HepG2 (cell line): ENCODE results near the gene LGALS4. TPM values are rescaled to one million over a fixed set of nuclear protein-coding genes. Genes with fewer than 3 reads are reported as not detected.
A peak's percentile ranks its signal among the peaks of the same experiment; 100 is the strongest.

ENCODE experiments used
- ASH2L ChIP-seq: fragments of 300-600, 200-600 bp; sonication (generic); IDR thresholded peaks from 2 replicates; pipeline ENCODE4 v1.7.0; 2017; ENCODE audit warnings: low read depth, mild to moderate bottlenecking, moderate library complexity, mixed read lengths, low read length; ENCODE audit not compliant: insufficient read length
- CBFB ChIP-seq: sonication (generic); formaldehyde crosslinking; IDR thresholded peaks from 2 replicates; pipeline ENCODE4 v1.4.0; 2020; ENCODE audit warnings: missing genetic modification reagents
- GABPB1 ChIP-seq: IDR thresholded peaks from 2 replicates; pipeline ENCODE4 v1.6.1; 2016; ENCODE audit warnings: mild to moderate bottlenecking, missing genetic modification reagents, moderate library complexity, missing compliant biosample characterization
- HDAC1 ChIP-seq: sonication (generic); formaldehyde crosslinking; IDR thresholded peaks from 2 replicates; pipeline ENCODE4 v1.5.1; 2020; ENCODE audit warnings: mild to moderate bottlenecking, missing genetic modification reagents
- MYNN ChIP-seq: sonication (generic); formaldehyde crosslinking; IDR thresholded peaks from 2 replicates; pipeline ENCODE4 v1.4.0; 2020; ENCODE audit warnings: mild to moderate bottlenecking, low read depth, missing genetic modification reagents
- NFATC3 ChIP-seq: sonication (generic); formaldehyde crosslinking; IDR thresholded peaks from 2 replicates; pipeline ENCODE4 v1.5.1; 2020; ENCODE audit warnings: mild to moderate bottlenecking, missing genetic modification reagents
- POLR2AphosphoS5 ChIP-seq: IDR thresholded peaks from 2 replicates; pipeline ENCODE4 v1.6.1; 2012; ENCODE audit warnings: low read depth, low read length
- ZFAT ChIP-seq: sonication (generic); formaldehyde crosslinking; conservative IDR thresholded peaks from 2 replicates; pipeline ENCODE4 v1.8.1; 2023; ENCODE audit warnings: missing genetic modification reagents, inconsistent platforms
- ZNF670 ChIP-seq: sonication (generic); formaldehyde crosslinking; IDR thresholded peaks from 2 replicates; pipeline ENCODE4 v1.8.0; 2022; ENCODE audit warnings: mild to moderate bottlenecking, missing genetic modification reagents, borderline replicate concordance
- ZNF724P ChIP-seq: sonication (generic); formaldehyde crosslinking; IDR thresholded peaks from 2 replicates; pipeline ENCODE4 v1.8.0; 2022; ENCODE audit warnings: missing genetic modification reagents, borderline replicate concordance
- polyA plus RNA-seq, 8 experiments: library from polyadenylated mRNA; depleted of rRNA in 3 of 8; stranded (reverse) in 7 of 8; unstranded in 1 of 8; fragments of >200 nt; fragmentation: Illumina TruSeq in 4 of 8; extraction: Trizol in 4 of 8; gene quantifications; 2 replicates each; pipeline versions ENCODE4 v1.2.1 to v1.2.3, GENCODE V29; 2011 to 2016; ENCODE audit warnings: low read depth in 4 of 8, missing spikeins in 1 of 8, mixed read lengths in 1 of 8; ENCODE audit not compliant: insufficient read depth in 1 of 8
- total RNA-seq, 5 experiments: library from RNA; depleted of rRNA; stranded (reverse); fragments of >200 nt; fragmentation: Illumina TruSeq; extraction: Trizol; gene quantifications; 2 replicates each; pipeline ENCODE4 v1.2.3, GENCODE V29; 2016; ENCODE audit warnings: low read depth in 1 of 5
- TF ChIP-seq, protein P1 (sequence below): sonication (generic); formaldehyde crosslinking; IDR thresholded peaks from 2 replicates; pipeline ENCODE4 v1.5.0; 2020; ENCODE audit warnings: missing genetic modification reagents
- TF ChIP-seq, protein P2 (sequence below): fragments of 450-650 bp; IDR thresholded peaks from 2 replicates; pipeline ENCODE4 v1.6.1; 2017; ENCODE audit warnings: mild to moderate bottlenecking
- TF ChIP-seq, protein P3 (sequence below): sonication (generic); formaldehyde crosslinking; IDR thresholded peaks from 2 replicates; pipeline ENCODE4 v1.4.0; 2020; ENCODE audit warnings: mild to moderate bottlenecking, missing genetic modification reagents
- TF ChIP-seq, protein P4 (sequence below): sonication (generic); formaldehyde crosslinking; IDR thresholded peaks from 2 replicates; pipeline ENCODE4 v1.4.0; 2020; ENCODE audit warnings: mild to moderate bottlenecking, missing genetic modification reagents
- TF ChIP-seq, protein P5 (sequence below): sonication (generic); formaldehyde crosslinking; IDR thresholded peaks from 2 replicates; pipeline ENCODE4 v1.5.1; 2020; ENCODE audit warnings: mild to moderate bottlenecking, missing genetic modification reagents, moderate library complexity

Gene LGALS4
- total and polyA plus RNA-seq, 2 of the 13 experiments (the other 11 are each of a cell fraction or from before 2014, with no cell fraction given), result 0.24 to 0.71 TPM

DNA sequence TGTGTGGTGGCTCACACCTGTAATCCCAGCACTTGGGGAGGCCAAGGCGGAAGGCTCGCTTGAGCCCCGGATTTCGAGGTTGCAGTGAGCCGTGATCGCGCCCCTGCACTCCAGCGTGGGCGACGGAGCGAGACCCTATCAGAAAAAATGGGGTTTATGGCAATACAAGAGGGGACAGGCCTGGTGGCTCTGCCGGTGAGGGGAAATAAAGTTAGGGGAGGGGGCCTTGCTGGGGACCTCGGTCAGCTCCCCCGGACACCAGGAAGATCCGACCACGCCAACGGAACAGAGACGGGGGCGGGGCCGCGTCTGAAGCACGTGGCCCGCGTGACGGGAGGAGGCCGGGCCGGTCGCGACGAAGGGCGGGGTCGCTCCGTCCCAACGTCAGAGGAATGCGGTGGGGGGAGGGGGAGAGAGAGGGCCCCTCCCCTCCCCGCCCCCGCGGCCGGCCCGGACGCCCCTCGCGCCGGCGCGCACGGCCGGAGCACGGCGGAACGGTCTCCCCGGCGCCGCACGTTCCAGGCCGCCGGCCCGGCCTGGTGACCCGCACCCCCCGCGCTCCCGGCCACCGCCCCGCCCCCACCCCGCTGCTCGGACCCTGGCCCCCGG, 39.0 kb upstream of the LGALS4 start (continued):
- TF ChIP-seq, protein P1, sequence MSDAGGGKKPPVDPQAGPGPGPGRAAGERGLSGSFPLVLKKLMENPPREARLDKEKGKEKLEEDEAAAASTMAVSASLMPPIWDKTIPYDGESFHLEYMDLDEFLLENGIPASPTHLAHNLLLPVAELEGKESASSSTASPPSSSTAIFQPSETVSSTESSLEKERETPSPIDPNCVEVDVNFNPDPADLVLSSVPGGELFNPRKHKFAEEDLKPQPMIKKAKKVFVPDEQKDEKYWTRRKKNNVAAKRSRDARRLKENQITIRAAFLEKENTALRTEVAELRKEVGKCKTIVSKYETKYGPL (CRISPR knock-in tag), result 0 out of 2 replicates have a peak, but pooled peaks have one; percentile 38
- TF ChIP-seq, protein P2, sequence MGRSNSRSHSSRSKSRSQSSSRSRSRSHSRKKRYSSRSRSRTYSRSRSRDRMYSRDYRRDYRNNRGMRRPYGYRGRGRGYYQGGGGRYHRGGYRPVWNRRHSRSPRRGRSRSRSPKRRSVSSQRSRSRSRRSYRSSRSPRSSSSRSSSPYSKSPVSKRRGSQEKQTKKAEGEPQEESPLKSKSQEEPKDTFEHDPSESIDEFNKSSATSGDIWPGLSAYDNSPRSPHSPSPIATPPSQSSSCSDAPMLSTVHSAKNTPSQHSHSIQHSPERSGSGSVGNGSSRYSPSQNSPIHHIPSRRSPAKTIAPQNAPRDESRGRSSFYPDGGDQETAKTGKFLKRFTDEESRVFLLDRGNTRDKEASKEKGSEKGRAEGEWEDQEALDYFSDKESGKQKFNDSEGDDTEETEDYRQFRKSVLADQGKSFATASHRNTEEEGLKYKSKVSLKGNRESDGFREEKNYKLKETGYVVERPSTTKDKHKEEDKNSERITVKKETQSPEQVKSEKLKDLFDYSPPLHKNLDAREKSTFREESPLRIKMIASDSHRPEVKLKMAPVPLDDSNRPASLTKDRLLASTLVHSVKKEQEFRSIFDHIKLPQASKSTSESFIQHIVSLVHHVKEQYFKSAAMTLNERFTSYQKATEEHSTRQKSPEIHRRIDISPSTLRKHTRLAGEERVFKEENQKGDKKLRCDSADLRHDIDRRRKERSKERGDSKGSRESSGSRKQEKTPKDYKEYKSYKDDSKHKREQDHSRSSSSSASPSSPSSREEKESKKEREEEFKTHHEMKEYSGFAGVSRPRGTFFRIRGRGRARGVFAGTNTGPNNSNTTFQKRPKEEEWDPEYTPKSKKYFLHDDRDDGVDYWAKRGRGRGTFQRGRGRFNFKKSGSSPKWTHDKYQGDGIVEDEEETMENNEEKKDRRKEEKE, result no peak
- TF ChIP-seq, protein P3, sequence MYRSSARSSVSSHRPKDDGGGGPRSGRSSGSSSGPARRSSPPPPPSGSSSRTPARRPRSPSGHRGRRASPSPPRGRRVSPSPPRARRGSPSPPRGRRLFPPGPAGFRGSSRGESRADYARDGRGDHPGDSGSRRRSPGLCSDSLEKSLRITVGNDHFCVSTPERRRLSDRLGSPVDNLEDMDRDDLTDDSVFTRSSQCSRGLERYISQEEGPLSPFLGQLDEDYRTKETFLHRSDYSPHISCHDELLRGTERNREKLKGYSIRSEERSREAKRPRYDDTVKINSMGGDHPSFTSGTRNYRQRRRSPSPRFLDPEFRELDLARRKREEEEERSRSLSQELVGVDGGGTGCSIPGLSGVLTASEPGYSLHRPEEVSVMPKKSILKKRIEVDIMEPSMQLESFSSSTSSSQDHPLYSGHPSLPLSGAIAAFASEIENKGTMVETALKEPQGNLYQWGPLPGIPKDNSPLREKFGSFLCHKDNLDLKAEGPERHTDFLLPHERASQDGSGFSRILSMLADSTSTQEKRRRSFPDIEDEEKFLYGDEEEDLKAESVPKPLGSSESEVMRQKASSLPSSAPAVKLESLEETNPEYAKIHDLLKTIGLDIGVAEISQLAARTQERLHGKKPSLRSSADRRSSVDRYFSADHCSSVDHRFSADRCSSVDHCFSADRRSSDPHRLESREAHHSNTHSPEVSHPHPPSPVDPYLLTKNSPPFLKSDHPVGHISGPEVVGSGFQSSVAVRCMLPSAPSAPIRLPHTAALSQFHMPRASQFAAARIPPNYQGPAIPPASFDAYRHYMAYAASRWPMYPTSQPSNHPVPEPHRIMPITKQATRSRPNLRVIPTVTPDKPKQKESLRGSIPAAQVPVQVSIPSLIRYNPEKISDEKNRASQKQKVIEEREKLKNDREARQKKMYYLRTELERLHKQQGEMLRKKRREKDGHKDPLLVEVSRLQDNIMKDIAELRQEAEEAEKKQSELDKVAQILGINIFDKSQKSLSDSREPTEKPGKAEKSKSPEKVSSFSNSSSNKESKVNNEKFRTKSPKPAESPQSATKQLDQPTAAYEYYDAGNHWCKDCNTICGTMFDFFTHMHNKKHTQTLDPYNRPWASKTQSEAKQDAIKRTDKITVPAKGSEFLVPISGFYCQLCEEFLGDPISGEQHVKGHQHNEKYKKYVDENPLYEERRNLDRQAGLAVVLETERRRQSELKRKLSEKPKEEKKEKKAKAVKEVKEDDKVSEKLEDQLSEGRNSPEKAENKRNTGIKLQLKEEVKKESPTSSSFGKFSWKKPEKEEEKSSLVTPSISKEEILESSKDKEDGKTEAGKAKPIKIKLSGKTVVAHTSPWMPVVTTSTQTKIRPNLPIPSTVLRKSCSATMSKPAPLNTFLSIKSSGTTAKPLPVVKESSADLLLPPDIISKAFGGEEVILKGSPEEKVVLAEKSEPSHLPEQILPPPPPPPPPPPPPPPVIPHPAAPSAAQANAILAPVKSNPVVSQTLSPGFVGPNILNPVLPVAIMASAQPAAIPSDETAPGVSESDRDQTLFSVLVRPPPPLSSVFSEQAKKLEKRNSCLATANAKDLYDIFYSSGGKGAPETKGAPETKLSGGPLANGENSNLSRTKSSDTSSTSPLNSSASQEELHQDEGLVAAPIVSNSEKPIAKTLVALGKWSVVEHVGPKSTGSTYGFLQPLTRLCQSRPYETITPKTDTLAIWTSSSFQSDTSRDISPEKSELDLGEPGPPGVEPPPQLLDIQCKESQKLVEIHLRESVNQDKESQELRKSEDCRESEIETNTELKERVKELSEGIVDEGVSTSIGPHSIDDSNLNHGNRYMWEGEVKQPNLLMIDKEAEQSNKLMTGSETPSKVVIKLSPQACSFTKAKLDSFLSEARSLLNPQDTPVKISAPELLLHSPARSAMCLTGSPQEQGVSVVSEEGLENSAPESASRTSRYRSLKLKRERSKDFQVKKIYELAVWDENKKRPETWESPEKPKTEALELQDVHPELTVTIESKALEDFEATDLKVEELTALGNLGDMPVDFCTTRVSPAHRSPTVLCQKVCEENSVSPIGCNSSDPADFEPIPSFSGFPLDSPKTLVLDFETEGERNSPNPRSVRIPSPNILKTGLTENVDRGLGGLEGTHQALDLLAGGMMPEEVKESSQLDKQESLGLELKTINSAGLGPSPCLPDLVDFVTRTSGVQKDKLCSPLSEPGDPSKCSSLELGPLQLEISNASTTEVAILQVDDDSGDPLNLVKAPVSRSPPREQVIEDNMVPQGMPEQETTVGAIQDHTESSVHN, result no peak; the same call in 1 of the 2 replicates
- TF ChIP-seq ZNF724P (no peak), POLR2AphosphoS5 (peak; percentile 76), ZNF670 (peak; percentile 19; the same call in 1 of the 2 replicates), ZFAT (CRISPR knock-in tag) (no peak), HDAC1 (peak; percentile 65), ASH2L (peak; percentile 14), MYNN (CRISPR knock-in tag) (no peak), NFATC3 (CRISPR knock-in tag) (no peak), GABPB1 (CRISPR knock-in tag) (peak; percentile 79; the same call in 1 of the 2 replicates), CBFB (peak; percentile 62; the same call in 1 of the 2 replicates)
- TF ChIP-seq, protein P4, sequence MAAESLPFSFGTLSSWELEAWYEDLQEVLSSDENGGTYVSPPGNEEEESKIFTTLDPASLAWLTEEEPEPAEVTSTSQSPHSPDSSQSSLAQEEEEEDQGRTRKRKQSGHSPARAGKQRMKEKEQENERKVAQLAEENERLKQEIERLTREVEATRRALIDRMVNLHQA (CRISPR knock-in tag), result no peak
- TF ChIP-seq, protein P5, sequence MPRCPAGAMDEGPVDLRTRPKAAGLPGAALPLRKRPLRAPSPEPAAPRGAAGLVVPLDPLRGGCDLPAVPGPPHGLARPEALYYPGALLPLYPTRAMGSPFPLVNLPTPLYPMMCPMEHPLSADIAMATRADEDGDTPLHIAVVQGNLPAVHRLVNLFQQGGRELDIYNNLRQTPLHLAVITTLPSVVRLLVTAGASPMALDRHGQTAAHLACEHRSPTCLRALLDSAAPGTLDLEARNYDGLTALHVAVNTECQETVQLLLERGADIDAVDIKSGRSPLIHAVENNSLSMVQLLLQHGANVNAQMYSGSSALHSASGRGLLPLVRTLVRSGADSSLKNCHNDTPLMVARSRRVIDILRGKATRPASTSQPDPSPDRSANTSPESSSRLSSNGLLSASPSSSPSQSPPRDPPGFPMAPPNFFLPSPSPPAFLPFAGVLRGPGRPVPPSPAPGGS (CRISPR knock-in tag), result no peak
